Suprapubic skin (tissue), 4 donors: Measurements from ENCODE around the gene TES. TPM values are rescaled to one million over a fixed set of nuclear protein-coding genes. Genes with fewer than 3 reads are reported as not detected.

Source experiments
- DNase-seq, 2 donors: peaks; one replicate each; pipeline ENCODE4 v3.0.0-alpha.2; 2019; ENCODE audit warnings: low spot score in 2 of 2
- H3K27ac ChIP-seq: fragments of 200-600 bp; sonication (generic); one replicate; pipeline ENCODE4 v1.5.1; 2019
- H3K27me3 ChIP-seq: fragments of 200-600 bp; sonication (generic); one replicate; pipeline ENCODE4 v1.5.1; 2019
- H3K36me3 ChIP-seq: fragments of 200-600 bp; sonication (generic); one replicate; pipeline ENCODE4 v1.5.1; 2019
- H3K4me1 ChIP-seq: fragments of 200-600 bp; sonication (generic); one replicate; pipeline ENCODE4 v1.5.1; 2019
- H3K4me3 ChIP-seq: fragments of 200-600 bp; sonication (generic); one replicate; pipeline ENCODE4 v1.5.1; 2019; ENCODE audit warnings: mild to moderate bottlenecking
- H3K9me3 ChIP-seq: fragments of 200-600 bp; sonication (generic); one replicate; pipeline ENCODE4 v1.5.1; 2019
- EP300 ChIP-seq: sonication (generic); formaldehyde crosslinking; IDR thresholded peaks from one replicate; pipeline ENCODE4 v1.6.1; 2017; ENCODE audit warnings: antibody characterized with exemption
- POLR2A ChIP-seq, 2 donors: fragments of 450-650 bp; IDR thresholded peaks; one replicate each; pipeline ENCODE4 v1.6.1; 2017; ENCODE audit warnings: antibody characterized with exemption in 2 of 2, mild to moderate bottlenecking in 2 of 2, moderate library complexity in 2 of 2
- POLR2AphosphoS5 ChIP-seq, 3 donors: sonication (generic); formaldehyde crosslinking; IDR thresholded peaks; one replicate each; pipeline ENCODE4 v1.6.1; 2017; ENCODE audit warnings: antibody characterized with exemption in 3 of 3
- WGBS: methylation state at CpG from one replicate; pipeline ENCODE4 v1.1.5; 2018; 5-methylcytosine and 5-hydroxymethylcytosine counted together
- total RNA-seq, 4 donors: library from RNA; depleted of rRNA; stranded (reverse); fragments of >200 nt; gene quantifications; one replicate each; pipeline ENCODE4 v1.1.0, GENCODE V29; 2016
- TF ChIP-seq, protein P1 (sequence below), 2 donors: fragments of 200-600 bp in 1 of 2; fragments of 450-650 bp in 1 of 2; sonication (generic) in 1 of 2; IDR thresholded peaks; one replicate each; pipeline ENCODE4 v1.5.1; 2016 to 2019; ENCODE audit warnings: antibody characterized with exemption in 2 of 2, mild to moderate bottlenecking in 1 of 2, moderate library complexity in 1 of 2

Gene TES
- total RNA-seq, 4 donors from 2014 or later: 44.3 to 66.0 (median 57.5) TPM

DNA sequence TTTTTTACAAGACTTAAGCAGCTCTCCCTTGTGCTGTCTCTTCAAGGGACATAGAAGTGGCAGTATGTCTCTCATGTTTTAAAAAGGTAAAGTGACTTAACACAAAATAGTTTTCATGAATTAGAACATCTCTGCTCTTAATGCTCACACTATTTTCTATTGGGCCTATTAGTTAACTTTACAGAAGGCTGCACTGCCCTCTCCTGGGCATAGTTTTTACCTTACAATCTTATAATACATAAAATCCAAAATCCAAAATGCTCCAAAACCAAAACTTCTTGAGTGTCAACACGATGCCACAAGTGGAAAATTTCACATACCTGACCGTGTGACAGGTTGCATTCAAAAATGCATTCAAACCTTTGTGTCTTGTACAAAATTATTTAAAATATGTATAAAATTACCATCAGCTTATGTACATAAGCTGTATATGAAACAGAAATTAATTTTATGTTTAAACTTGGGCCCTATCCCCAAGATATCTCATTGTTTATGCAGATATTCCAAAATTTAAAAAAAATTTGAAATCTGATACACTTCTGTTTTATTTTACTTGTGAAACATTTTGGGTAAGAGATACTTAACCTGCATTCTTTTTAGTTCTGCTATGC is 25.8 kb downstream of the TES start:
- Histone ChIP-seq H3K4me1 (peaks cover 25% of the 10 kb centered on the region), H3K27ac (no peak overlapping the region)
- WGBS: 22% methylated on average over 2 of the region's 2 CpGs

DNA sequence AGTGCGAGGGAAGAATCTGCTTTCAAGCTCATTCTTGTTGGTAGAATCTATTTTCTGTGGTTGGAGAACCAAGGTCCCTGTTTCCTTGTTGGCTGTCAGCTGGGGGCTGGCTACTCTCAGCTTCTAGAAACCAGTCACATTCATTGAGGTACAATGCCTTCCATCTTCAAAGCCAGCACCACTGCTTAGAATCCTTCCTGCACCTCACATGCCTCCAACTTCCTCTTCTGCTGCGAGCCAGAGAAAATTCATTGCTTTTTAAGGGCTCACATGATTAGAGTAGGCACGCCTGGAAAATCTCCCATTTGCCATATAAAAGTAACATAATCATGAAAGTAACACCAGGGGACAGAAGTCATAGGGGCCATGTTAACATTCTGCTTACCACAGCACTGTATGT is 28.7 kb downstream of the TES start:
- 77% methylated on average over 3 of the region's 3 CpGs for WGBS
- no peak for DNase-seq
- H3K27ac ChIP-seq: no peak overlapping the region

More for the DNA sequence above, 25.8 kb downstream of the TES start:
- Histone ChIP-seq H3K4me3 (no peak overlapping the region), H3K27me3 (no peaks in the 10 kb centered on the region), H3K9me3 (no peaks in the 10 kb centered on the region), H3K36me3 (no peaks in the 10 kb centered on the region)
- no peak for DNase-seq
- TF ChIP-seq POLR2AphosphoS5 (IDR thresholded peaks at IDR 0.05): no peak
- no peak for TF ChIP-seq EP300
- TF ChIP-seq, protein P1, sequence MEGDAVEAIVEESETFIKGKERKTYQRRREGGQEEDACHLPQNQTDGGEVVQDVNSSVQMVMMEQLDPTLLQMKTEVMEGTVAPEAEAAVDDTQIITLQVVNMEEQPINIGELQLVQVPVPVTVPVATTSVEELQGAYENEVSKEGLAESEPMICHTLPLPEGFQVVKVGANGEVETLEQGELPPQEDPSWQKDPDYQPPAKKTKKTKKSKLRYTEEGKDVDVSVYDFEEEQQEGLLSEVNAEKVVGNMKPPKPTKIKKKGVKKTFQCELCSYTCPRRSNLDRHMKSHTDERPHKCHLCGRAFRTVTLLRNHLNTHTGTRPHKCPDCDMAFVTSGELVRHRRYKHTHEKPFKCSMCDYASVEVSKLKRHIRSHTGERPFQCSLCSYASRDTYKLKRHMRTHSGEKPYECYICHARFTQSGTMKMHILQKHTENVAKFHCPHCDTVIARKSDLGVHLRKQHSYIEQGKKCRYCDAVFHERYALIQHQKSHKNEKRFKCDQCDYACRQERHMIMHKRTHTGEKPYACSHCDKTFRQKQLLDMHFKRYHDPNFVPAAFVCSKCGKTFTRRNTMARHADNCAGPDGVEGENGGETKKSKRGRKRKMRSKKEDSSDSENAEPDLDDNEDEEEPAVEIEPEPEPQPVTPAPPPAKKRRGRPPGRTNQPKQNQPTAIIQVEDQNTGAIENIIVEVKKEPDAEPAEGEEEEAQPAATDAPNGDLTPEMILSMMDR (IDR thresholded peaks at IDR 0.05): peak; percentile 27 to 60
- TF ChIP-seq POLR2A (IDR thresholded peaks at IDR 0.05): no peak

DNA sequence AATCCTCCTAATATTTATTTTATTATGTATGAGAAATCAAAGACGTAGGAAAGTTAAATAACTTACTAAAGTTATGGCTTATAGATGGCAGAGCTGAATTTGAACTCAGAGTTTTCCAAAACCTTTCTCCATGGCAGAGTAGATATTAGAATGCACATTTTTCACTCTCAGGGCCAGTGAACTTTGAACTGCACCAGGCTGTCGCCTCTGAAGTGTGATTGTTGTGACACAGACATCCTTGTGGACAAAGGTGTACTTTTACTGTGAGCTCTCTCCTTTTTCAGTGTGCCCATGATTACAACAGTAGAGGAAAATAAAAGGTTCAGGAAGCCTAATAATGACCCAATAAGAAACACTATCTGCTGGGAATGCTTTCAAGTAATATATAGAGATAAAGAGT is 29.1 kb downstream of the TES start:
- no peak for DNase-seq

More for the DNA sequence above, 28.7 kb downstream of the TES start:
- H3K9me3 ChIP-seq: no peaks in the 10 kb centered on the region
- TF ChIP-seq, protein P1 (IDR thresholded peaks at IDR 0.05): no peak
- no peak for TF ChIP-seq POLR2A (IDR thresholded peaks at IDR 0.05)
- TF ChIP-seq POLR2AphosphoS5 (IDR thresholded peaks at IDR 0.05): no peak
- no peak for TF ChIP-seq EP300
- no peak overlapping the region for H3K4me3 ChIP-seq
- H3K4me1 ChIP-seq: no peaks in the 10 kb centered on the region
- H3K36me3 ChIP-seq: no peaks in the 10 kb centered on the region
- H3K27me3 ChIP-seq: no peaks in the 10 kb centered on the region

DNA sequence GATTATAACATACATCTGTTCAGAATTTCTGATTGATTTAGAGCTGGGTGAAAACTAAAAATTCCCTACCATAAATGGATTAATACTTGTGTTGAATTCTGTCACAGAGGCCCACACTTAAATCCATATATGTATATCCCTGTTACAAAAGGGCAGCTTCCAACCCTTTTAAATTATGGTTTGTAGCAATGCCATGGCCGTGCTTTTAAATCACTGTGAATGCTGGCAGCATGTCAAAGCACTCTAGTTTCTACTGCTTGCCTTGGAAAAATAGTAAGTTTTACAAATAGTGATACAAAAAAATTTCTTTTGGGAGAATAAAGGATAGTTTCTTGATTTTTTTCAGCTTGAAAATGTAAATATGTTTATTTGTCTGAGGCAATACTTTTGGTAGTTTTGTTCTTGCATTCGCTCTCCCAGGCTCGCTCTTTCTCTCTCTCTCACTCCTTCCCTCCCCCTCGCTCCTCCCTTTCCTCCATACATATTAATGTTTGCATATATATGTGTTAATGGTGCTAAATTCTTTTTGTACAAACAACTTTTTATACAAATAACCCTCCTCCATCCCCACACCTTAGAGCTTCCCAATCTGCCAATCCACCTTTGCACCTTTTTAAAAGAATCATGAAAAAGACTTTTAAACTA is 29.8 kb downstream of the TES start:
- Histone ChIP-seq H3K4me3 (no peak overlapping the region), H3K27me3 (no peaks in the 10 kb centered on the region), H3K4me1 (no peaks in the 10 kb centered on the region), H3K27ac (no peak overlapping the region), H3K36me3 (peaks cover 6% of the 10 kb centered on the region), H3K9me3 (no peaks in the 10 kb centered on the region)
- 70% methylated on average over 4 of the region's 4 CpGs for WGBS
- TF ChIP-seq, protein P1 (IDR thresholded peaks at IDR 0.05): no peak
- no peak for TF ChIP-seq POLR2A (IDR thresholded peaks at IDR 0.05)
- no peak for TF ChIP-seq EP300
- no peak for TF ChIP-seq POLR2AphosphoS5 (IDR thresholded peaks at IDR 0.05)
- no peak for DNase-seq

More for the DNA sequence above, 29.1 kb downstream of the TES start:
- Histone ChIP-seq H3K27me3 (no peaks in the 10 kb centered on the region), H3K4me3 (no peak overlapping the region), H3K36me3 (no peaks in the 10 kb centered on the region), H3K27ac (no peak overlapping the region), H3K4me1 (no peaks in the 10 kb centered on the region), H3K9me3 (no peaks in the 10 kb centered on the region)
- no peak for TF ChIP-seq POLR2AphosphoS5 (IDR thresholded peaks at IDR 0.05)
- no peak for TF ChIP-seq POLR2A (IDR thresholded peaks at IDR 0.05)
- TF ChIP-seq, protein P1 (IDR thresholded peaks at IDR 0.05): no peak
- no peak for TF ChIP-seq EP300
- 80% methylated on average over 2 of the region's 2 CpGs for WGBS

DNA sequence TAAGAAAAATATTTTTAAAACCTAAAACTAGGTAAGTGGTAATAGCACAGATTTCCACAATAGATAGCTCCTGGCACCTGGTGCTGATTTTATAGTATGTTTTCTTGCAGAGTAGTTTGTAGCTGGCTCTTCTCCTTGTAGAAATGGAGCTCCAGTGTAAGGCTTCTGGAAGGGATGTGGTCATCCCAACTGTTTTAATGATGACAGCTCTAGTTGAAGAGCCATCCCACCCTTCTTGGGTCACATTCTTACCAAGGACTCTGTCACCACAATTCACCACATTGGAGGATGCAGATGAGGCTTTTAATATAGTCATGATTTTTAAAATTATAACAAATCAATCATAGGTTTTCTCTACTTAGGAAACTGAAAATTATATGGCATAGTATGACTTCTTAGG is 31.0 kb downstream of the TES start:
- TF ChIP-seq, protein P1 (IDR thresholded peaks at IDR 0.05): no peak
- TF ChIP-seq EP300: no peak
- TF ChIP-seq POLR2AphosphoS5 (IDR thresholded peaks at IDR 0.05): no peak
- no peak for TF ChIP-seq POLR2A (IDR thresholded peaks at IDR 0.05)
- H3K27me3 ChIP-seq: no peaks in the 10 kb centered on the region
- no peak overlapping the region for H3K27ac ChIP-seq
- DNase-seq: no peak
- H3K4me1 ChIP-seq: no peaks in the 10 kb centered on the region
- H3K9me3 ChIP-seq: no peaks in the 10 kb centered on the region
- no peak overlapping the region for H3K4me3 ChIP-seq
- peaks cover 7% of the 10 kb centered on the region for H3K36me3 ChIP-seq
